ENCODE data around the gene TSSC4. TPM values are rescaled to one million over a fixed set of nuclear protein-coding genes. Genes with fewer than 3 reads are reported as not detected.
A peak's percentile ranks its signal among the peaks of the same experiment; 100 is the strongest.

TSSC4 gene
- 47.1 TPM for total RNA-seq (2021; ENCODE audit: unreplicated experiment)
- 40.5 and 46.1 TPM in 2 replicates for polyA plus RNA-seq (2012)
- Bru-seq, nascent RNA = percentile 72 among the genes with signal in this experiment
- BruChase-seq, experiment 1, labeled RNA remaining after a 6-hour chase = percentile 75 among the genes with signal in this experiment
- BruChase-seq, experiment 2, labeled RNA remaining after a 2-hour chase = percentile 83 among the genes with signal in this experiment
- long read RNA-seq, transcript TSSC4-210 (2 exons, 912 nt) = minor isoform, 12 of 76 reads
- long read RNA-seq, transcript TSSC4-201 (3 exons, 1,686 nt) = major isoform, 47 of 76 reads
- long read RNA-seq, partial matches to known transcripts = 5 of 76 reads
- long read RNA-seq, other reads (novel, unspliced or antisense) = 9 of 76 reads

DNA sequence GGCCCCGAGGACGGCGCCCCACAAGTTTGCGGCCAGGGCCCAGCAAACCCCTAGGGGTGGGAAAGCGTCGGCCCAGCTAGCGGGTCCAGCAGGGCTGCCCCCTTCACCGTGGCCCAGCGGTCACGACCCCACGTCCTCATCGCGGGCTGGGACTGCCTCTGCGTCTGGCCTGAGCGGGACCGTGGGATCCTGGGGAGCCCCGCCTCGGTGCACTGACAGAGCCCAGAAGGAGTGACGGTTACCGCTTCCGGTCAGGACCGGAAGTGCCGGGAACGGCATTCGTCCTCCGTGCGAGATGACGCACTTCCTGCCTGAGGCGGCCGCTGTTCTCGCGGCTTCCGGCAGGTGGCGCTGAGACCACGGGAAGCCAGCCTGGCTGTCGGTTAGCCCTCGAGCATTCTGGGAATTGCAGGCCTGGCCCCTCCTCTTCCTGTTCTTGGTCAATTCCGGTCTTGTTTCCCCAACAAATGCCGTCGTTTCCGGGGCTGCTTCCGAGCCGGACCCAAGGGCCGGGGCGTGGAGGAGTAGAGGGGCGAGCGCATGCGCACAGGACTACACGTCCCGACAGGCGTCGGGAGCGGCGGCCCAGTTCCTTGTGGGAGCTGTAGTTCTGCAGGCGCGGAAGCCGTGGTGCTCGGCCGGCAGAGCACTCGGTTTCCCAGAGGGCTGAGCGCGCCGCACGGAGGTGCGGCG, at the start of gene TSSC4:
TSSC4 (plus strand) TSS at position 682 of the 693 bp plus-strand sequence. CDS start 1,884 bp downstream, outside the sequence.
- Histone ChIP-seq H2AFZ (ENCODE audit: low read depth, low read length, poor library complexity, severe bottlenecking) (no peak within 1 kb of the TSS), H3K9ac (ENCODE audit: low read length) (peak within 1 kb of the TSS; percentile 96), H4K20me1 (ENCODE audit: insufficient read depth) (no peaks in the 10 kb centered on the region), H3K9me3 (ENCODE audit: control insufficient read depth in 1 of 2, insufficient read depth in 1 of 2, low read depth in 1 of 2, low read length in 2 of 2) (no peaks in the 10 kb centered on the region), H3K4me2 (ENCODE audit: low read length) (peak within 1 kb of the TSS; percentile 97), H3K36me3 (ENCODE audit: control insufficient read depth in 1 of 2, insufficient read depth in 2 of 2, low read length in 2 of 2) (peaks cover 12 to 17% of the 10 kb centered on the region in 2 experiments; a peak in 3 of 4 replicates), H3K27me3 (ENCODE audit: insufficient read depth, low read length) (no peaks in the 10 kb centered on the region), H3K4me1 (ENCODE audit: control insufficient read depth in 1 of 2, insufficient read depth in 2 of 2, low read length in 2 of 2) (peaks cover 16 to 27% of the 10 kb centered on the region in 2 experiments), H3K9me2 (ENCODE audit: insufficient read depth) (no peaks in the 10 kb centered on the region), H3K4me3 (replicated peaks in 1 of 2; ENCODE audit: low read depth in 1 of 2, low read length in 2 of 2) (peak within 1 kb of the TSS; percentile 100), H3K79me2 (ENCODE audit: insufficient read depth, low read length) (peaks cover 20% of the 10 kb centered on the region), H3K27ac (ENCODE audit: low read depth, low read length) (peak within 1 kb of the TSS; percentile 83)
- ChIA-PET CTCF (interaction anchor here (0.6 to 5.0 kb wide), 10 partner anchors 13 to 492 kb away, joined by 3 to 42 read pairs (median 4); partner anchors contain the start of gene CD81), RAD21 (ENCODE audit: low non-redundant PET in 1 of 2, low total read pairs in 2 of 2, uncharacterized antibody in 2 of 2, unreplicated experiment in 2 of 2) (interaction anchor here (0.6 to 2.0 kb wide), 6 partner anchors 19 to 244 kb away, joined by 3 to 9 read pairs (median 5); no protein-coding TSS in a partner anchor), POLR2A (interaction anchor here (0.9 to 2.2 kb wide), 5 partner anchors 13 to 24 kb away, joined by 3 to 7 read pairs (median 4); partner anchors contain the start of gene CD81)
- DNase-seq (ENCODE audit: low read depth, low spot score) (peak; percentile 100), ATAC-seq (peak; percentile 85)
- TF ChIP-seq POLR2A (IDR thresholded peaks at IDR 0.05; ENCODE audit: borderline replicate concordance, extremely low read depth, insufficient read depth, insufficient read length) = peak; percentile 32
- TF ChIP-seq, protein P1, sequence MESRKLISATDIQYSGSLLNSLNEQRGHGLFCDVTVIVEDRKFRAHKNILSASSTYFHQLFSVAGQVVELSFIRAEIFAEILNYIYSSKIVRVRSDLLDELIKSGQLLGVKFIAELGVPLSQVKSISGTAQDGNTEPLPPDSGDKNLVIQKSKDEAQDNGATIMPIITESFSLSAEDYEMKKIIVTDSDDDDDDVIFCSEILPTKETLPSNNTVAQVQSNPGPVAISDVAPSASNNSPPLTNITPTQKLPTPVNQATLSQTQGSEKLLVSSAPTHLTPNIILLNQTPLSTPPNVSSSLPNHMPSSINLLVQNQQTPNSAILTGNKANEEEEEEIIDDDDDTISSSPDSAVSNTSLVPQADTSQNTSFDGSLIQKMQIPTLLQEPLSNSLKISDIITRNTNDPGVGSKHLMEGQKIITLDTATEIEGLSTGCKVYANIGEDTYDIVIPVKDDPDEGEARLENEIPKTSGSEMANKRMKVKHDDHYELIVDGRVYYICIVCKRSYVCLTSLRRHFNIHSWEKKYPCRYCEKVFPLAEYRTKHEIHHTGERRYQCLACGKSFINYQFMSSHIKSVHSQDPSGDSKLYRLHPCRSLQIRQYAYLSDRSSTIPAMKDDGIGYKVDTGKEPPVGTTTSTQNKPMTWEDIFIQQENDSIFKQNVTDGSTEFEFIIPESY (IDR thresholded peaks at IDR 0.05; ENCODE audit: extremely low read depth, insufficient replicate concordance, low read length) = no peak
- no peak for TF ChIP-seq TCF7L2 (IDR thresholded peaks at IDR 0.05; ENCODE audit: borderline replicate concordance, extremely low read depth, insufficient read depth, insufficient read length)
- TF ChIP-seq, protein P2, sequence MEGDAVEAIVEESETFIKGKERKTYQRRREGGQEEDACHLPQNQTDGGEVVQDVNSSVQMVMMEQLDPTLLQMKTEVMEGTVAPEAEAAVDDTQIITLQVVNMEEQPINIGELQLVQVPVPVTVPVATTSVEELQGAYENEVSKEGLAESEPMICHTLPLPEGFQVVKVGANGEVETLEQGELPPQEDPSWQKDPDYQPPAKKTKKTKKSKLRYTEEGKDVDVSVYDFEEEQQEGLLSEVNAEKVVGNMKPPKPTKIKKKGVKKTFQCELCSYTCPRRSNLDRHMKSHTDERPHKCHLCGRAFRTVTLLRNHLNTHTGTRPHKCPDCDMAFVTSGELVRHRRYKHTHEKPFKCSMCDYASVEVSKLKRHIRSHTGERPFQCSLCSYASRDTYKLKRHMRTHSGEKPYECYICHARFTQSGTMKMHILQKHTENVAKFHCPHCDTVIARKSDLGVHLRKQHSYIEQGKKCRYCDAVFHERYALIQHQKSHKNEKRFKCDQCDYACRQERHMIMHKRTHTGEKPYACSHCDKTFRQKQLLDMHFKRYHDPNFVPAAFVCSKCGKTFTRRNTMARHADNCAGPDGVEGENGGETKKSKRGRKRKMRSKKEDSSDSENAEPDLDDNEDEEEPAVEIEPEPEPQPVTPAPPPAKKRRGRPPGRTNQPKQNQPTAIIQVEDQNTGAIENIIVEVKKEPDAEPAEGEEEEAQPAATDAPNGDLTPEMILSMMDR (IDR thresholded peaks at IDR 0.05 in 2 of 3, conservative IDR thresholded peaks at IDR 0.05 in 1 of 3; ENCODE audit: borderline replicate concordance in 1 of 3, insufficient read depth in 1 of 3, low read depth in 2 of 3, low read length in 2 of 3) = peak in 2 of 3 experiments; percentile 94 to 96; a peak in 4 of 6 replicates
- no peak for TF ChIP-seq CEBPB (IDR thresholded peaks at IDR 0.05; ENCODE audit: low read depth)
- TF ChIP-seq POLR2AphosphoS5 (IDR thresholded peaks at IDR 0.05; ENCODE audit: low read depth, low read length) = peak; percentile 89
- peak; percentile 79 for TF ChIP-seq YY1 (IDR thresholded peaks at IDR 0.05; ENCODE audit: extremely low read depth, insufficient replicate concordance, low read depth, low read length)
- BruUV-seq (replicated peaks) = no TSS peak
- intact Hi-C loops (cut with micrococcal nuclease) = loop anchor here (1.0 to 5.0 kb wide), 5 partner anchors 19 to 533 kb away; no protein-coding TSS in a partner anchor

Measured in HCT116 (cell line).